VCaP (cell line): ENCODE measurements around the gene CTTN.

Experiments
- H3K27ac ChIP-seq: fragments of 450-650 bp; 2 replicates; pipeline ENCODE4 v1.5.1; 2017
- CTCF ChIP-seq: fragments of 450-650 bp; conservative IDR thresholded peaks from 2 replicates; pipeline ENCODE4 v1.5.1; 2017; ENCODE audit warnings: mild to moderate bottlenecking, moderate library complexity

Gene CTTN

DNA sequence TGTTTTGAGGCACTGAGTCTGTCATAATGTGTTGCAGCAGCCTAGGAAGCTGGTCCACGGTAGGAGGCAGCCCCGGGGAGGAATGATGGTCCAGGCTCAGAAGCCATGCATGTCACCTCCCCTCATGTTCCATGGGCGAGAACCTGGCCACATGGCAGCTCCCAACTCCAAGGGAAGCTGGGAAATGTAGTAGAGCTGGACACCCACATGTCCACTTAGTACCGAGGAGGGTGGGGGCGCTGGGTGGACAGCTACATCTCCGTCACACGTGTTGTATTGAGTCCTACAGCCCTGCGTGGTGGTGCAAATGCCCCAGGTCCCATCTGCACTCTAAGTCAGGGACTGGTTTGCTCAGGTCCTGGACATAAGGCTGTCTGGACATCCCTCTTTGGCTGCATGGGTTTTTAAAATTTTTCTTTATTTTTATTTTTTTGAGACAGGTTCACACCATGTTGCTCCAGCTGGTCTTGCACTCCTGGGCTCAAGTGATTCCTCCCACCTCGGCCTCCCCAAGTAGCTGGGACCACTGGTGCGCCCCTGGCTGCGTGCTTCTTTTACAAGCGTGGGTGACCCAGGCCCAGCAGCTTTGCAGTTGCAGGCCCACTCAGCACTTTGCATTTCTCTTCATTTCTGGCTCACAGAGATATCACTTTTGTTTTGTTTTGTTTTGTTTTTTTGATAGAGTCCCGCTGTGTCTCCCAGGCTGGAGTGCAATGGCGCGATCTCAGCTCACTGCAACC is 3.9 kb upstream of the CTTN start:
- no peak for TF ChIP-seq CTCF

GRCh38 chr11:70397336-70397982 is 870 bp upstream of the CTTN start:
- peak overlapping the region; percentile 95 for H3K27ac ChIP-seq
- no peak for TF ChIP-seq CTCF

More for the DNA sequence above, 3.9 kb upstream of the CTTN start:
- H3K27ac ChIP-seq, result no peak overlapping the region; the same call in 1 of the 2 replicates

- peak overlapping the region; percentile 95 for H3K27ac ChIP-seq
- TF ChIP-seq CTCF, result no peak
These were observed 728 bp downstream of the CTTN start for GRCh38 chr11:70398834-70399680.

DNA sequence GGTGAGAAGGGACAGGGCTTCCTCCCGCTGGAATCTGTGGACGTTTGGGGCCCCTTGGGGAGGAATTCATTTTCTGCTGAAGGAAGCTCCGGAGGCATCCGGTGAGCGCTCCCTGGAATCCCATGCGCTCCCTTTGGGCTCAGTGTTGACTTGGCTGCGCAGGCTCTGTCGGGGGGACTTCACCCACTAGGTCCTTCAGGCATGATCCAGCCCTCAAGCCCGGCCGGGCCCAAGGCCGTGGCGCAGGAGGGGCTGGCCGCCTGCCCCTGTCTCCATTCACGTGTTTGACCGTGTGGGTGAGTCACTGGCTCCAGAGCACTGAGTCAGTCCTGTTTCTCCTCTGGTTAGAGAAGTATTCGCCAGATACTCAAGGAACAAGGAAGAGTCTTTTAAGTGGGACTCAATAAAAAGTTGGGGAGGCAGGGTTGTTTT is 1.4 kb downstream of the CTTN start:
- H3K27ac ChIP-seq, result peak overlapping the region; percentile 95; the same call in 1 of the 2 replicates
- TF ChIP-seq CTCF, result no peak

- no peak for TF ChIP-seq CTCF
- no peak overlapping the region; the same call in 1 of the 2 replicates for H3K27ac ChIP-seq
These were observed 2.3 kb downstream of the CTTN start for GRCh38 chr11:70400643-70401042.

GRCh38 chr11:70402016-70402415 is 3.7 kb downstream of the CTTN start:
- no peak for TF ChIP-seq CTCF
- H3K27ac ChIP-seq, result no peak overlapping the region

- no peak for TF ChIP-seq CTCF
- no peak overlapping the region for H3K27ac ChIP-seq
These were observed 4.4 kb downstream of the CTTN start for GRCh38 chr11:70402685-70403084.
